22Rv1 (cell line): Measurements from ENCODE around the gene RALGPS2.

Experiments
- ZFX ChIP-seq: fragments of 450-650 bp; IDR thresholded peaks from 2 replicates; pipeline ENCODE4 v1.6.1; 2017; ENCODE audit warnings: antibody characterized with exemption, borderline replicate concordance
- TF ChIP-seq, protein P1 (sequence below): fragments of 450-650 bp; IDR thresholded peaks from 2 replicates; pipeline ENCODE4 v1.5.1; 2017; ENCODE audit warnings: mild to moderate bottlenecking

- TF ChIP-seq, protein P1, sequence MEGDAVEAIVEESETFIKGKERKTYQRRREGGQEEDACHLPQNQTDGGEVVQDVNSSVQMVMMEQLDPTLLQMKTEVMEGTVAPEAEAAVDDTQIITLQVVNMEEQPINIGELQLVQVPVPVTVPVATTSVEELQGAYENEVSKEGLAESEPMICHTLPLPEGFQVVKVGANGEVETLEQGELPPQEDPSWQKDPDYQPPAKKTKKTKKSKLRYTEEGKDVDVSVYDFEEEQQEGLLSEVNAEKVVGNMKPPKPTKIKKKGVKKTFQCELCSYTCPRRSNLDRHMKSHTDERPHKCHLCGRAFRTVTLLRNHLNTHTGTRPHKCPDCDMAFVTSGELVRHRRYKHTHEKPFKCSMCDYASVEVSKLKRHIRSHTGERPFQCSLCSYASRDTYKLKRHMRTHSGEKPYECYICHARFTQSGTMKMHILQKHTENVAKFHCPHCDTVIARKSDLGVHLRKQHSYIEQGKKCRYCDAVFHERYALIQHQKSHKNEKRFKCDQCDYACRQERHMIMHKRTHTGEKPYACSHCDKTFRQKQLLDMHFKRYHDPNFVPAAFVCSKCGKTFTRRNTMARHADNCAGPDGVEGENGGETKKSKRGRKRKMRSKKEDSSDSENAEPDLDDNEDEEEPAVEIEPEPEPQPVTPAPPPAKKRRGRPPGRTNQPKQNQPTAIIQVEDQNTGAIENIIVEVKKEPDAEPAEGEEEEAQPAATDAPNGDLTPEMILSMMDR, result no peak
- no peak for TF ChIP-seq ZFX
Measured at GRCh38 chr1:178946416-178946815, 221.4 kb downstream of the RALGPS2 start.
